HG02943 (cell line): ENCODE results near the gene DTNA.

Experiments
- ATAC-seq: cut with Tn5 transposase; IDR thresholded peaks from one replicate; pipeline ENCODE4 v1.9.1; 2021; ENCODE audit warnings: mild to moderate bottlenecking, low read depth, moderate library complexity; ENCODE audit not compliant: unreplicated experiment

DTNA gene

GRCh38 chr18:34764451-34764850, 54.4 kb downstream of the DTNA start:
- no peak for ATAC-seq

- ATAC-seq: no peak
Observed at GRCh38 chr18:34767601-34768027, 57.5 kb downstream of the DTNA start.

- no peak for ATAC-seq
Observed at GRCh38 chr18:34771958-34772357, 61.9 kb downstream of the DTNA start.

- no peak for ATAC-seq
Observed at GRCh38 chr18:34772887-34773286, 62.8 kb downstream of the DTNA start.

GRCh38 chr18:34773378-34773777, 63.3 kb downstream of the DTNA start:
- no peak for ATAC-seq

GRCh38 chr18:34773961-34774766, 64.1 kb downstream of the DTNA start:
- no peak for ATAC-seq

- ATAC-seq: no peak
Observed at GRCh38 chr18:34775461-34775860, 65.4 kb downstream of the DTNA start.

GRCh38 chr18:34779112-34779511, 69.0 kb downstream of the DTNA start:
- no peak for ATAC-seq

- ATAC-seq: no peak
Observed at GRCh38 chr18:34780856-34781255, 70.8 kb downstream of the DTNA start.

- no peak for ATAC-seq
Observed at GRCh38 chr18:34783501-34783900, 73.4 kb downstream of the DTNA start.

- no peak for ATAC-seq
Observed at GRCh38 chr18:34786162-34786741, 76.2 kb downstream of the DTNA start.

GRCh38 chr18:34787931-34788532, 77.9 kb downstream of the DTNA start:
- no peak for ATAC-seq

- ATAC-seq: no peak
Observed at GRCh38 chr18:34789768-34790344, 79.8 kb downstream of the DTNA start.

- ATAC-seq: no peak
Observed at GRCh38 chr18:34794348-34794747, 84.2 kb downstream of the DTNA start.

GRCh38 chr18:34795070-34795732, 85.1 kb downstream of the DTNA start:
- no peak for ATAC-seq

GRCh38 chr18:34796035-34796657, 86.0 kb downstream of the DTNA start:
- no peak for ATAC-seq

- no peak for ATAC-seq
Observed at GRCh38 chr18:34799291-34799690, 89.2 kb downstream of the DTNA start.

GRCh38 chr18:34800381-34800780, 90.3 kb downstream of the DTNA start:
- no peak for ATAC-seq

- no peak for ATAC-seq
Observed at GRCh38 chr18:34801774-34802173, 91.7 kb downstream of the DTNA start.

GRCh38 chr18:34802959-34803358, 92.9 kb downstream of the DTNA start:
- no peak for ATAC-seq
